CD4-positive, alpha-beta T cell (primary cell): ENCODE results near the gene SREK1IP1. TPM values are rescaled to one million over a fixed set of nuclear protein-coding genes. Genes with fewer than 3 reads are reported as not detected.

Experiments
- ATAC-seq: fragments of 200-7000 bp; cut with Tn5 transposase; one replicate; pipeline ENCODE4 v1.10.0; 2022; ENCODE audit warnings: mild to moderate bottlenecking; ENCODE audit not compliant: poor library complexity
- CTCF ChIA-PET: fragments of 350-600 bp; sonication (Branson Sonifier 250); formaldehyde crosslinking; loops from one replicate; lab custom pipeline; 2021; ENCODE audit warnings: antibody characterized with exemption, inconsistent platforms; lab: Charles Lee
- POLR2A ChIA-PET: fragments of 350-600 bp; sonication (Branson Sonifier 250); formaldehyde crosslinking; loops from one replicate; lab custom pipeline; 2021; ENCODE audit warnings: antibody characterized with exemption, inconsistent platforms; lab: Charles Lee
- DNase-seq, 14 experiments: peaks; one replicate each; pipeline ENCODE4 v3.0.0-alpha.2; 2013 to 2020; ENCODE audit warnings: mixed read lengths in 2 of 14
- H3K27ac ChIP-seq, 2 donors: one replicate each; pipeline versions ENCODE4 v1.5.1 to v1.7.0; 2013; ENCODE audit warnings: low read length in 2 of 2, low read depth in 1 of 2, mild to moderate bottlenecking in 1 of 2
- H3K27me3 ChIP-seq, 2 experiments: 1 replicate in 1 of 2; 2 replicates in 1 of 2; pipeline versions ENCODE4 v1.6.1 to v1.7.0; 2013; ENCODE audit warnings: low read length in 2 of 2, control low read depth in 1 of 2, mild to moderate bottlenecking in 1 of 2, moderate library complexity in 1 of 2; ENCODE audit not compliant: insufficient read depth in 2 of 2, control insufficient read depth in 1 of 2
- H3K36me3 ChIP-seq: one replicate; pipeline ENCODE4 v1.6.1; 2013; ENCODE audit warnings: low read length, control low read depth; ENCODE audit not compliant: insufficient read depth
- H3K4me1 ChIP-seq: one replicate; pipeline ENCODE4 v1.6.1; 2013; ENCODE audit warnings: low read length, control low read depth; ENCODE audit not compliant: insufficient read depth
- H3K4me3 ChIP-seq: one replicate; pipeline ENCODE4 v1.5.1; 2013; ENCODE audit warnings: mild to moderate bottlenecking, low read length, moderate library complexity
- H3K9me3 ChIP-seq, 2 experiments: 1 replicate in 1 of 2; 2 replicates in 1 of 2; pipeline versions ENCODE4 v1.6.1 to v1.7.0; 2013; ENCODE audit warnings: low read length in 2 of 2, mild to moderate bottlenecking in 2 of 2, control low read depth in 1 of 2, moderate library complexity in 1 of 2; ENCODE audit not compliant: control insufficient read depth in 1 of 2, insufficient read depth in 1 of 2
- H3K27ac Mint-ChIP-seq: one replicate; pipeline ENCODE4 v1.8.0; 2020; ENCODE audit warnings: mixed read lengths
- H3K27me3 Mint-ChIP-seq: one replicate; pipeline ENCODE4 v1.8.0; 2021; ENCODE audit warnings: mixed read lengths
- H3K36me3 Mint-ChIP-seq: one replicate; pipeline ENCODE4 v1.8.0; 2021; ENCODE audit warnings: low read depth, mixed read lengths
- H3K4me1 Mint-ChIP-seq: one replicate; pipeline ENCODE4 v1.8.0; 2021; ENCODE audit warnings: low read depth, mixed read lengths
- H3K4me3 Mint-ChIP-seq: one replicate; pipeline ENCODE4 v1.8.0; 2020; ENCODE audit warnings: mild to moderate bottlenecking, mixed read lengths
- H3K9me3 Mint-ChIP-seq: one replicate; pipeline ENCODE4 v1.8.0; 2020; ENCODE audit warnings: mixed read lengths
- CTCF ChIP-seq: fragments of 200-600 bp; IDR thresholded peaks from one replicate; pipeline ENCODE4 v1.8.0; 2022; ENCODE audit warnings: antibody characterized with exemption, mild to moderate bottlenecking
- intact Hi-C, 2 experiments: fragments of 100-400 bp; cut with DNase I in 1 of 2; cut with micrococcal nuclease in 1 of 2; formaldehyde crosslinking; loops; one replicate each; pipeline versions ENCODE4 v1.15.1 to v1.9.0; 2023 to 2025; cut with DNase I, micrococcal nuclease
- total RNA-seq, 174 experiments: library from RNA in 2 of 174; stranded (reverse) in 2 of 174; gene quantifications; one replicate each; pipeline ENCODE4 v1.2.3 and lab custom pipeline; 2021 to 2026

The SREK1IP1 gene
- total RNA-seq, 2 experiments from 2014 or later: 18.4 to 21.4 TPM

- peaks cover 18 to 46% of the 10 kb centered on the region in 2 experiments for H3K27me3 ChIP-seq
- Mint-ChIP-seq H3K9me3 (no peaks in the 10 kb centered on the region), H3K4me3 (no peak overlapping the region), H3K4me1 (no peaks in the 10 kb centered on the region), H3K27me3 (peaks cover 67% of the 10 kb centered on the region), H3K27ac (no peak overlapping the region), H3K36me3 (no peaks in the 10 kb centered on the region)
- no peak overlapping the region for H3K27ac ChIP-seq
- CTCF ChIA-PET: no interaction called here
- no peak for TF ChIP-seq CTCF
- intact Hi-C loops: no loop called here
- peaks cover 8% of the 10 kb centered on the region for H3K4me1 ChIP-seq
- POLR2A ChIA-PET: no interaction called here
- no peak overlapping the region for H3K4me3 ChIP-seq
- DNase-seq (no peak), ATAC-seq (no peak)
- H3K9me3 ChIP-seq: peaks cover 0 to 7% of the 10 kb centered on the region in 2 experiments
- H3K36me3 ChIP-seq: no peaks in the 10 kb centered on the region
Measured at GRCh38 chr5:64690104-64690416, 78.4 kb downstream of the SREK1IP1 start.

- Mint-ChIP-seq H3K4me3 (no peak overlapping the region), H3K4me1 (no peaks in the 10 kb centered on the region), H3K27me3 (peaks cover 74% of the 10 kb centered on the region), H3K27ac (no peak overlapping the region), H3K9me3 (no peaks in the 10 kb centered on the region), H3K36me3 (no peaks in the 10 kb centered on the region)
- POLR2A ChIA-PET: no interaction called here
- no peak for TF ChIP-seq CTCF
- no peak for DNase-seq
- intact Hi-C loops: loop anchor here in 1 of 2 experiments (10.0 kb wide), 1 partner anchor 294 kb away; no protein-coding TSS in a partner anchor
- peaks cover 8% of the 10 kb centered on the region for H3K4me1 ChIP-seq
- CTCF ChIA-PET: no interaction called here
- peaks cover 0 to 7% of the 10 kb centered on the region in 2 experiments for H3K9me3 ChIP-seq
- no peak overlapping the region for H3K27ac ChIP-seq
- ATAC-seq: no peak
- H3K36me3 ChIP-seq: no peaks in the 10 kb centered on the region
- peaks cover 18 to 46% of the 10 kb centered on the region in 2 experiments for H3K27me3 ChIP-seq
- no peak overlapping the region for H3K4me3 ChIP-seq
Measured at GRCh38 chr5:64688965-64689364, 79.5 kb downstream of the SREK1IP1 start.

GRCh38 chr5:64688391-64688790 is 80.1 kb downstream of the SREK1IP1 start:
- Histone ChIP-seq H3K9me3 (peaks cover 0 to 7% of the 10 kb centered on the region in 2 experiments), H3K36me3 (no peaks in the 10 kb centered on the region), H3K27ac (no peak overlapping the region), H3K27me3 (peaks cover 16 to 42% of the 10 kb centered on the region in 2 experiments), H3K4me3 (no peak overlapping the region), H3K4me1 (peaks cover 8% of the 10 kb centered on the region)
- no peaks in the 10 kb centered on the region for H3K9me3 Mint-ChIP-seq
- H3K36me3 Mint-ChIP-seq: no peaks in the 10 kb centered on the region
- intact Hi-C loops: loop anchor here in 1 of 2 experiments (10.0 kb wide), 1 partner anchor 294 kb away; no protein-coding TSS in a partner anchor
- ATAC-seq: no peak
- no peak for TF ChIP-seq CTCF
- ChIA-PET POLR2A (no interaction called here), CTCF (no interaction called here)
- no peak overlapping the region for H3K27ac Mint-ChIP-seq
- DNase-seq: no peak
- peaks cover 72% of the 10 kb centered on the region for H3K27me3 Mint-ChIP-seq
- H3K4me1 Mint-ChIP-seq: no peaks in the 10 kb centered on the region
- H3K4me3 Mint-ChIP-seq: no peak overlapping the region
